ENCODE measurements around the gene SMIM41. TPM values are rescaled to one million over a fixed set of nuclear protein-coding genes. Genes with fewer than 3 reads are reported as not detected.

Gene SMIM41
- total RNA-seq, 1 donor: 0.43 TPM

GRCh38 chr12:52137746-52138145 is 58.2 kb downstream of the SMIM41 start:
- H3K4me3 ChIP-seq (ENCODE audit: low read depth, low read length): no peak overlapping the region
- DNase-seq (ENCODE audit: low read depth): no peak
- TF ChIP-seq CTCF (IDR thresholded peaks at IDR 0.05; ENCODE audit: insufficient read depth, low read depth, low read length): no peak

- no peak for DNase-seq (ENCODE audit: low read depth)
- no peak for TF ChIP-seq CTCF (IDR thresholded peaks at IDR 0.05; ENCODE audit: insufficient read depth, low read depth, low read length)
- H3K4me3 ChIP-seq (ENCODE audit: low read depth, low read length): no peak overlapping the region
Observed at GRCh38 chr12:52139147-52139546, 59.6 kb downstream of the SMIM41 start.

GRCh38 chr12:52139579-52140062 is 60.1 kb downstream of the SMIM41 start:
- no peak for DNase-seq (ENCODE audit: low read depth)
- H3K4me3 ChIP-seq (ENCODE audit: low read depth, low read length): no peak overlapping the region
- peak; percentile 71 for TF ChIP-seq CTCF (IDR thresholded peaks at IDR 0.05; ENCODE audit: insufficient read depth, low read depth, low read length)

GRCh38 chr12:52141306-52141705 is 61.8 kb downstream of the SMIM41 start:
- TF ChIP-seq CTCF (IDR thresholded peaks at IDR 0.05; ENCODE audit: insufficient read depth, low read depth, low read length): no peak
- H3K4me3 ChIP-seq (ENCODE audit: low read depth, low read length): no peak overlapping the region
- no peak for DNase-seq (ENCODE audit: low read depth)

- TF ChIP-seq CTCF (IDR thresholded peaks at IDR 0.05; ENCODE audit: insufficient read depth, low read depth, low read length): no peak
- H3K4me3 ChIP-seq (ENCODE audit: low read depth, low read length): no peak overlapping the region
- no peak for DNase-seq (ENCODE audit: low read depth)
Observed at GRCh38 chr12:52141875-52142274, 62.4 kb downstream of the SMIM41 start.

GRCh38 chr12:52142431-52142830 is 62.9 kb downstream of the SMIM41 start:
- no peak for TF ChIP-seq CTCF (IDR thresholded peaks at IDR 0.05; ENCODE audit: insufficient read depth, low read depth, low read length)
- DNase-seq (ENCODE audit: low read depth): no peak
- no peak overlapping the region for H3K4me3 ChIP-seq (ENCODE audit: low read depth, low read length)

GRCh38 chr12:52144512-52145227 is 65.2 kb downstream of the SMIM41 start:
- no peak for TF ChIP-seq CTCF (IDR thresholded peaks at IDR 0.05; ENCODE audit: insufficient read depth, low read depth, low read length)
- H3K4me3 ChIP-seq (ENCODE audit: low read depth, low read length): no peak overlapping the region
- no peak for DNase-seq (ENCODE audit: low read depth)

Measured in fibroblast of villous mesenchyme (primary cell).